Ishikawa (cell line): Measurements from ENCODE around the gene LYZL1.

Source experiments
- CEBPB ChIP-seq: IDR thresholded peaks from 2 replicates; pipeline ENCODE4 v1.6.1; 2012
- CREB1 ChIP-seq: IDR thresholded peaks from 2 replicates; pipeline ENCODE4 v1.6.1; 2012; ENCODE audit warnings: low read depth
- EP300 ChIP-seq: IDR thresholded peaks from 2 replicates; pipeline ENCODE4 v1.6.1; 2012; ENCODE audit warnings: borderline replicate concordance
- FOXM1 ChIP-seq: IDR thresholded peaks from 2 replicates; pipeline ENCODE4 v1.6.1; 2012; ENCODE audit warnings: low read depth, borderline replicate concordance
- RAD21 ChIP-seq: IDR thresholded peaks from 2 replicates; pipeline ENCODE4 v1.6.1; 2012; ENCODE audit warnings: low read depth
- TAF1 ChIP-seq: IDR thresholded peaks from 2 replicates; pipeline ENCODE4 v1.6.1; 2012; ENCODE audit warnings: low read depth, mild to moderate bottlenecking
- TCF12 ChIP-seq: IDR thresholded peaks from 2 replicates; pipeline ENCODE4 v1.6.1; 2012; ENCODE audit warnings: low read depth
- YY1 ChIP-seq: IDR thresholded peaks from 2 replicates; pipeline ENCODE4 v1.6.1; 2012; ENCODE audit warnings: low read depth
- ZBTB7A ChIP-seq: IDR thresholded peaks from 2 replicates; pipeline ENCODE4 v1.6.1; 2012; ENCODE audit warnings: low read depth
- TF ChIP-seq, protein P1 (sequence below): IDR thresholded peaks from 2 replicates; pipeline ENCODE4 v1.6.1; 2012

DNA sequence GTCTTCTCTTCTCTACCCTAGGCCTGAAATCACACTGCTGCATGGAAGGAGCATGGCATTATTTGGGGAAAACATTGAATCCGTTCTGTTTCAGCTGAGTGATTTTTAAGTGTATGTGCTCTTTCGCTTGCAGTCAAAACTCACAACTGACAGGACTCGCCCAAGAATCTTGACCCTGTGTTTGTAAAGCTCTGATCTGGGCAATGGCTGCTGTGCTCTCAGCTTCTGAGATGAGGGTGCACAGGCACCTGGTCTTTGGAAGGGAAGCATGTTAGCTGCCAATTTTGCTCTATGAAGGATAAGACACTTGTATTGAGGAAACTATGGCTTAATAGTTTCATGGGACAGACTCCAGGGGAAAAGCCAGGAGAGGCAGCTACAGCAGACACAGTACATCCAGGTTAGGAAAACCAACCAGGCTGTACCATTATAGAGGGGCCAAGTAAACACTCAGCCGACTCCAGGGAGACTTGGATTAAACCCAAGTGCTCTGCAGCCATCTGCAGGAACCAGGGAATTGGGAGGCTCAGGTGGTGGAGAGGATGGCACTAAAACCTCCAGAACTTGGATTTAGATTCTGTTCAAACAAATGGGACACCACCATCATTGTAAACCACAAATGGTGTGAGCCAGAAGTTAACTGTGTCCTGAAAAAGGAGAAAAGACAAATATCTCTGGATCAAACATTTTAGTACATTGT lies 43.3 kb downstream of the LYZL1 start:
- TF ChIP-seq CEBPB (no peak), RAD21 (no peak), YY1 (no peak), FOXM1 (no peak), TAF1 (no peak), ZBTB7A (no peak), EP300 (no peak), CREB1 (no peak), TCF12 (no peak)
- TF ChIP-seq, protein P1, sequence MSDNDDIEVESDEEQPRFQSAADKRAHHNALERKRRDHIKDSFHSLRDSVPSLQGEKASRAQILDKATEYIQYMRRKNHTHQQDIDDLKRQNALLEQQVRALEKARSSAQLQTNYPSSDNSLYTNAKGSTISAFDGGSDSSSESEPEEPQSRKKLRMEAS: no peak
